Measurements from ENCODE around the gene TPCN2.

Gene TPCN2

GRCh38 chr11:69169479-69169878, 120.7 kb downstream of the TPCN2 start:
- H3K9me3 ChIP-seq (ENCODE audit: insufficient read depth, low read length), result no peaks in the 10 kb centered on the region
- H3K27me3 ChIP-seq (ENCODE audit: low read length), result no peaks in the 10 kb centered on the region
- no peaks in the 10 kb centered on the region for H4K20me1 ChIP-seq (ENCODE audit: low read depth, low read length)
- no peak overlapping the region for H3K4me2 ChIP-seq (ENCODE audit: low read depth, low read length, poor library complexity, severe bottlenecking)
- no peaks in the 10 kb centered on the region for H3K36me3 ChIP-seq (ENCODE audit: low read length)
- TF ChIP-seq CTCF (IDR thresholded peaks at IDR 0.05; ENCODE audit: insufficient read depth, low read length, poor library complexity, severe bottlenecking), result no peak
- no peaks in the 10 kb centered on the region for H3K79me2 ChIP-seq (ENCODE audit: insufficient read depth, low read length)
- no peak overlapping the region for H3K27ac ChIP-seq (ENCODE audit: low read depth, low read length)
- no peak overlapping the region for H3K4me3 ChIP-seq (ENCODE audit: insufficient read depth, low read length, poor library complexity, severe bottlenecking)
- H3K9me2 ChIP-seq (replicated peaks; ENCODE audit: insufficient read depth, low read length), result no peaks in the 10 kb centered on the region
- H3K9ac ChIP-seq (ENCODE audit: low read length), result no peak overlapping the region
- H3F3A ChIP-seq (ENCODE audit: insufficient read depth), result no peaks in the 10 kb centered on the region
- H2AFZ ChIP-seq (ENCODE audit: low read depth, low read length, severe bottlenecking), result no peak overlapping the region

- Histone ChIP-seq H3K4me2 (ENCODE audit: low read depth, low read length, poor library complexity, severe bottlenecking) (no peak overlapping the region), H3K36me3 (ENCODE audit: low read length) (no peaks in the 10 kb centered on the region), H3K9me2 (replicated peaks; ENCODE audit: insufficient read depth, low read length) (no peaks in the 10 kb centered on the region), H3K27ac (ENCODE audit: low read depth, low read length) (no peak overlapping the region), H3F3A (ENCODE audit: insufficient read depth) (no peaks in the 10 kb centered on the region), H3K9me3 (ENCODE audit: insufficient read depth, low read length) (no peaks in the 10 kb centered on the region), H2AFZ (ENCODE audit: low read depth, low read length, severe bottlenecking) (no peak overlapping the region), H3K4me3 (ENCODE audit: insufficient read depth, low read length, poor library complexity, severe bottlenecking) (no peak overlapping the region), H4K20me1 (ENCODE audit: low read depth, low read length) (no peaks in the 10 kb centered on the region), H3K79me2 (ENCODE audit: insufficient read depth, low read length) (no peaks in the 10 kb centered on the region), H3K9ac (ENCODE audit: low read length) (no peak overlapping the region), H3K27me3 (ENCODE audit: low read length) (no peaks in the 10 kb centered on the region)
- no peak for TF ChIP-seq EZH2phosphoT487 (conservative IDR thresholded peaks at IDR 0.05; ENCODE audit: low read length)
- no peak for TF ChIP-seq CTCF (IDR thresholded peaks at IDR 0.05; ENCODE audit: insufficient read depth, low read length, poor library complexity, severe bottlenecking)
Observed at GRCh38 chr11:69170704-69171103, 122.0 kb downstream of the TPCN2 start.

GRCh38 chr11:69171476-69172240, 122.9 kb downstream of the TPCN2 start:
- no peaks in the 10 kb centered on the region for H3K27me3 ChIP-seq (ENCODE audit: low read length)
- H3K9ac ChIP-seq (ENCODE audit: low read length), result no peak overlapping the region
- H3K4me2 ChIP-seq (ENCODE audit: low read depth, low read length, poor library complexity, severe bottlenecking), result no peak overlapping the region
- no peak overlapping the region for H3K4me3 ChIP-seq (ENCODE audit: insufficient read depth, low read length, poor library complexity, severe bottlenecking)
- H4K20me1 ChIP-seq (ENCODE audit: low read depth, low read length), result no peaks in the 10 kb centered on the region
- no peaks in the 10 kb centered on the region for H3K36me3 ChIP-seq (ENCODE audit: low read length)
- H3K79me2 ChIP-seq (ENCODE audit: insufficient read depth, low read length), result no peaks in the 10 kb centered on the region
- no peaks in the 10 kb centered on the region for H3K9me3 ChIP-seq (ENCODE audit: insufficient read depth, low read length)
- H3F3A ChIP-seq (ENCODE audit: insufficient read depth), result no peaks in the 10 kb centered on the region
- TF ChIP-seq CTCF (IDR thresholded peaks at IDR 0.05; ENCODE audit: insufficient read depth, low read length, poor library complexity, severe bottlenecking), result no peak
- no peak for TF ChIP-seq EZH2phosphoT487 (conservative IDR thresholded peaks at IDR 0.05; ENCODE audit: low read length)
- no peak overlapping the region for H3K27ac ChIP-seq (ENCODE audit: low read depth, low read length)
- H3K9me2 ChIP-seq (replicated peaks; ENCODE audit: insufficient read depth, low read length), result no peaks in the 10 kb centered on the region
- H2AFZ ChIP-seq (ENCODE audit: low read depth, low read length, severe bottlenecking), result no peak overlapping the region

Data from SU-DHL-6 (cell line).